Ishikawa (cell line): Measurements from ENCODE around the gene UFC1.

Experiments used
- EP300 ChIP-seq: IDR thresholded peaks from 2 replicates; pipeline ENCODE4 v1.6.1; 2012; ENCODE audit warnings: borderline replicate concordance
- TF ChIP-seq, protein P1 (sequence below): IDR thresholded peaks from 2 replicates; pipeline ENCODE4 v1.6.1; 2012

GRCh38 chr1:161145832-161146231, 7.9 kb upstream of the UFC1 start:
- no peak for TF ChIP-seq EP300
- TF ChIP-seq, protein P1, sequence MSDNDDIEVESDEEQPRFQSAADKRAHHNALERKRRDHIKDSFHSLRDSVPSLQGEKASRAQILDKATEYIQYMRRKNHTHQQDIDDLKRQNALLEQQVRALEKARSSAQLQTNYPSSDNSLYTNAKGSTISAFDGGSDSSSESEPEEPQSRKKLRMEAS: no peak
